AG20443 (cell line): ENCODE results near the gene TMEM63A.
"Not testable (repeated sequence)": the region's sequence is repeated elsewhere in the genome, so short reads cannot be mapped to it uniquely, and the experiment has no call there.

Experiments
- DNase-seq: peaks from one replicate; pipeline ENCODE4 v3.0.0; 2012; ENCODE audit warnings: low spot score, mixed read lengths

Gene TMEM63A

DNA sequence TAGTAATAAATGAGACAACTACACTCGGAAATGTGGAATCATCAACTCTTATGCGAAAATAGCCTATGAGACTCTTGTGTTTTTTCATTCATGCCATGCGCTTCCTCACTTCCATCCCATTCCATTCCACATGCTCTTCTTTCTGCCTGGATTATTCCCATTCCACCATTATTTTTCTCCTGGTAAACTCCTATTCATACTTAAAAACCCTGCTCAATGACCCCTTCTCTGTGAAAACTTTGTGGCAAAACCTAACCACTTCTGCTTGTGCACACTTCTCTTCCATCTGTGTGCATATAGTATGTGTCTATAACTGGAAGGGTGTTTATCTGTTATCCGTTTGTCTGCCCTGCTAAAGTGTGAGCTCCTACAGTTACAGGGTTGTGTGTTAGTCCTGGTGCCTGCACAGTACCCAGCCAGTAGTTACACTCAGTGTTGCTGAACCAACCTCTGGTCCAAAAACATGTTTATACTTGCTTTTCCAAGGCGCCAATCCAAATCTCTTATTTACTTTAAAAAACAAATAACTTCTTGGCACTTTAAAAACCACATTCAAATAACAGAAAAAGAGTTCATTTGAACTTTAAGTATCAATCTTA, 61.6 kb downstream of the TMEM63A start:
- no peak for DNase-seq

DNA sequence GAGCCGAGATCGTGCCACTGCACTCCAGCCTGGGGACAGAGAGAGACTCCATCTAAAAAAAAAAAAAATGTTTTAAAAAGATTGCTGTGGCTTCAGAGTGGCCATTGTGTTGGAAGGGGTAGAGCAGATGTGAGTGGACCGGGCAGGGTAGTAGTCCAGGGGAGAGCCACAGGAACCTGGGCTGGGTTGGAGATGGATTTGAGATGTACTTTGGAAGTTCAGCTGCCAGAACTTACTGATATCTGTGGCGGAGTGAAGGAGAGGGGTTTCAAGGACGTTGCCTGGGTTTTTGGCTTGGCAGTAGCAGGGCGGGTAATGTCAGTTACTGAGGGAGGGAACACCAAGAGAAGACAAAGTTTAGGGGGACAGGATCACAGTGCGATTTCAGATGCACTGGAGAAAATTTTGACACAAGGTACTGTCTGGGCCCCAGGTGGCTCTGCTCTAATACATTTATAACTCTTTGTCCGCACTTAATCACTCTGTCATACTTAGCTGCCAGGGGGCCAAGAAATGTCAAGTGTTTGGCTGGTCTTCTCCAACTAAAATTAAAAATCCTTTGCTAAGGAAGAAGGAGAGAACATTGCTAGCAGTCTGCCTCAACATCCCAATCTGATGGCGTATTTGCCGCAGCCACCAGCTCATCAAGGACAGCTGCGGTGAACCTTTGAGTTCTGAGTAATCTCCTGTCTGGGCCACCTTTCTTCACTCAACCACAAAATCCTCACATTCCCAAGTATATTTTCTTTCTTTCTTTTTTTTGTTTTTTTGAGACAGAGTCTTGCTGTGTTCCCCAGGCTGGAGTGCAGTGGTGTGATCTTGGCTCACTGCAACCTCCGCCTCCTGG, 62.6 kb downstream of the TMEM63A start:
- DNase-seq = no peak

DNA sequence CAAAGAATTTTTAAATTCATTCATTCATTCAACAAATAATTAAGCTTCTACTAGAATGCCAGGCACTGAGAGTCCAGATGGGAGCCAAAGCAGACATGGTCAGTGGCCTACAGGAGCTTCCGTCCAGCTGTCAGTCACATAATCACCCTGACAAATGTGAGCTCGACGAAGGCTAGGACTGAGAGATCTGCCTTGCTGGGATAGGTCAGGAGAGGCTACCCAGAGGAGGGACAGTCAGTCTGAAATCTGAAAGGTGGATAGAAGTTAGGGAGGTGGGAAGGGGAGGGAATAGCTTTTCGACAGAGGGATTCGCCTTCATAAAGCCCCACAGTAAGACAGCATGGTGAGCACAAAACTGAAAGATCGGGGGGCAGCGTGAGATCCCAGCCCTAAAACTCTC, 64.0 kb downstream of the TMEM63A start:
- DNase-seq = no peak

DNA sequence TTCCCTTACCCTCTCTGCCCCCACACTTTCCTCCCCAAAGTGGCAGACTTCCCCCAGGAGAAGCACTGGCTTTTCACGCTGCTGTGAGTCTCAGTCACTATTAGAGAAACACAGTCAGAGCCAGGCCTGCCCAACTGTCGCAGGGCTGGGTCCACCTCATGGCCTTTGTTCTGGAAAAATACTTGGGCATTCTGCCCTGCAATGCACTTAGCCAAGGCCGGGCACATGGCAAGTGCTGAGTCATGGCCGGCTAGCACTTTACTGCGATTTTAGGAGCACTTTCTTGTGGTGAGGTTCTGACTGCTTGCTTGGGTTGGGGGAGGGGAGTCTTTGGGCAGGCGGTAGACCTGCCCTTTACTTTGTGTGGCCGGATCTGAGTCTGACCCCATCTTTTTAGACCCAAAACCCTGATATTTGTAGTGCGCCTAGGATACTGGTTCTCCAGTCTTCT, 64.5 kb downstream of the TMEM63A start:
- DNase-seq = peak; percentile 90

DNA sequence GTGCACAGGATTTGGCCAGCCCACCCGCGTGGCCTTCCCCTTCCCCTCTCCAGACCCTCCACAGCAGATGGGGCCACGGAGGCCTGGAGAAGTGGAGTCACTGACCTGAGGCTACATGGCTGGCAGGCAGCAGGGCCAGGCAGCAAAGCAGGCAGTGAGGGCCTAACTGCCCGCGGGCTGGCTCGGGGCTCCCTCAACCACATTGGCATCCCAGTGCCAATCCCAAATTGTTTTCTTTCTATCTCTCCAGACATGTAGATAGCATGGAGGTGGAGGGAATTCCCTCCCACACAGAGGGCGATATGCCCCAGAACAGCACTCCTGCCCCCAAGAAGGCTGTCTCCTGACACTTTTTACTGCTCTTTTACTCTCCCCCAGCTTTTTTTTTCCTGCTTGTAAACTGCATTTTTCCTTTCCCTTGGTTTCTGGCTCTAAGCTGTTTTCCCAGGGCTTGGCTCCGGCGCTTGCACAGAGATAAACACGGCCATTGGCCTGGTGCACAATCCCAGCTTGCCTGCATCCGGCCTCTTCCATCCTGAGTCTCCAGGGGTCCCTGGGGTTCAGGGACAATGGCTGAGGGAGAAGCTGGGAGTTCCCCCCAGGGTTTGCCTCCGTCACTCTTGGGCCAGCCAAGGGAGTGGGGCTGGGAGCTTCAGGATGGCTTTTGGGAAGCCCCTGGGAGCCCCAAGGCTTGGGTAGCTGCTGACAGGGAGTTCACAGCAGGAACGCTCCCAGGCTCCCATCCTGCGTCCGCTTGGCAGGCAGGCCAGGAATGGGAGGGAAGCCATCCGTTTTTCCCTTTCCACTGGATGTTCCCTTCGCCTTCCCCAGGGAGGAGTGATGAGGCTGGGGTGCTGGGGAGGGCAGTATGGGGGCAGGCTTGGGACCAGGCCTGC, 65.3 kb downstream of the TMEM63A start:
- no peak for DNase-seq

DNA sequence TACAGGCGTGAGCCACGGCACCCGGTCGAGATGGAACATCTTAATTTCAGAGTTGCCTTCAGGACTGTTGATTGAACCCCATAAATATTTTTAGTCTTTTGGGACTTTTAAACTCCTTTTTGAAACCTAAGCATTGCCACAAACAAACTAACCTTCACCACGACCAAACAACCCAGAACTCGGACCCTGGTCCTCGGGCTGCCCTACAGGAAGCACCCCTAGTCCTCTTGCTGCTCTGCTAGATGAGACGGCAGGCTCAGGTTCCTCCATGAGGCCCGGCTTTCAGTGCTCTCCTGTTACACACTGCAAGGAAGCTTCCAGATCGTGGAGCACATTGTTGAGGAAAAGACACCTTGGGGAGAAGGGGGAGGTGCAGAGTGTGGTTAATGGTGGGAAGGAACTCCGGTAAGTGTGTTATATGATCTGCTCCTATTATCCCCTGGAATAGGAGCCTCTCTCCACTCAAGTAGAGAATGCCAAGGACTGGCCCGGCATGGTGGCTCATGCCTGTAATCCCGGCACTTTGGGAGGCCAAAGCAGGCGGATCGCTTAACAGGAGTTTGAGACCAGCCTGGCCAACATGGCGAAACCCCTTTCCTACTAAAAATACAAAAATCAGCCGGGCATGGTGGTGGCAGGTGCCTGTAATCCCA, 66.5 kb downstream of the TMEM63A start:
- DNase-seq = no peak

DNA sequence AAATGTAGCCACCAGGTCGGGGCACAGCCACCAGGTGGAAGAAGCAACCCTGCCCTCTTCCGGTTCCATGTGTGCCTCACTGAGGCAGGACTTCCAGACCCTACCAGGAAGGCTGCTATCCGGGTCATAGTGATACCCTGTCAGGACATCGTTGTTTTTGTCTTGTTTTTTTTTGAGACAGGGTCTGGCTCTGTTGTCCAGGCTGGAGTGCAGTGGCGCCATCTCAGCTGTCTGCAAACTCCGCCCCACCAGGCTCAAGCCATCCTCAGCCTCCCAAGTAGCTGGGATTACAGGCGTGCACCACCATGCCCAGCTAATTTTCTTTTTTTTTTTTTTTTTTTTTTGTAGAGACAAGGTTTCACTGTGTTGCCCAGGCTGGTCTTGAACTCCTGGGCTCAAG, 67.1 kb downstream of the TMEM63A start:
- DNase-seq = not testable (repeated sequence)

DNA sequence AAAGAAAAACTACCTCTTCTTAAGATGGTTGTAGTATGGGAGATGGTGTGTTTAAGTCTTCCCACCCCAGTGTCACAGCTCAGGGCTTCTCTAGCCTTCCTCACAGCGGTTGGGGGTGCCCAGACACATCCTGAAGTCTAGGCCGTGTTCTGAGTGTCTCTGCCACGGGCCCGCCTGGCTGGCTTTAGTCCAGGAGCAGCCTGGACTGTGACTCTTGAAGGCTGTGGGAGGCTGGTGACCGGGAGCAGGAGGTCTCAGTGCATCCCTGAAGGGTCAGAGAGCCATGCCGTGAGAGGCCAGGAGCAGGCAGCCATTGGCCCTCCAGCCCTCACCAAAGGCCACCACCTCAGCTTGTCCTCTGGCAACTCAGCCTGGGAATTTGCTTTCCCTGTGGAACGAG, 67.8 kb downstream of the TMEM63A start:
- no peak for DNase-seq

DNA sequence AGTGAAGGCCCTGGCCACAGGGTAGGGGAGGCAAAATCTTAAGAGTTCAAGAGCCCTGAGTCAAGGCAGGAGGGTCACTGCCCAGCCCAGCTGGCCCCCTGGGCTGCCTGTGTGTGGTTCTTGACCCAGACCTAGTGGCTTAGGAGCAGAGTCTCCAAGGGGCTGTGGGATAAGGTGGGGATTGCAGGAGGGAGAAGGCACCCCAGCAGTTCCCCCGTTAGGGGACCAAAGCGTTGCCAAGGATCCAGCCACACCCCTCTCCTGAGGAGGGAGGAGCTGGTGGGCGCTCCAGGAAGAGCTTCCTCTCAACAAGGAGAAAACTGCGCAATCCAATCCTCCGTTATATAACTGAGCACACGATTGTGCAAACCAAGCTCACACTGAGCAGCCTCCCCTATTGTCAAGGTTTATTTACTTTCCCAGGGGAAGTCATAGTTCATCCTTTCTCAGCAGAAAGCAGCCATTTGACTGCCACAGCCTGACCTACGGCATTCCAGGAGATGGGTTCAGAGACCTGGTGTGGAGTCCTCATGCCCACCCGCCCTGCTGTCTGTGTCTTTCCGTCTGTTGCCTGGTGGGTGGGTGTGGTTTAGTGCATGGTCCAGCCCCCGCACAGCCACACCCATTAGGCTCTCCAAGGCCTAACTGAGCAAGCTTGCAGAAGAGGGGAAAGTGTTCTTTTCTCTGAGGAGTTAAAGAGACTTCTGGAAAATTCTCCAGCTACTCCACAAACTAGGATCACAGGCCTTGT, 68.8 kb downstream of the TMEM63A start:
- peak; percentile 77 for DNase-seq

DNA sequence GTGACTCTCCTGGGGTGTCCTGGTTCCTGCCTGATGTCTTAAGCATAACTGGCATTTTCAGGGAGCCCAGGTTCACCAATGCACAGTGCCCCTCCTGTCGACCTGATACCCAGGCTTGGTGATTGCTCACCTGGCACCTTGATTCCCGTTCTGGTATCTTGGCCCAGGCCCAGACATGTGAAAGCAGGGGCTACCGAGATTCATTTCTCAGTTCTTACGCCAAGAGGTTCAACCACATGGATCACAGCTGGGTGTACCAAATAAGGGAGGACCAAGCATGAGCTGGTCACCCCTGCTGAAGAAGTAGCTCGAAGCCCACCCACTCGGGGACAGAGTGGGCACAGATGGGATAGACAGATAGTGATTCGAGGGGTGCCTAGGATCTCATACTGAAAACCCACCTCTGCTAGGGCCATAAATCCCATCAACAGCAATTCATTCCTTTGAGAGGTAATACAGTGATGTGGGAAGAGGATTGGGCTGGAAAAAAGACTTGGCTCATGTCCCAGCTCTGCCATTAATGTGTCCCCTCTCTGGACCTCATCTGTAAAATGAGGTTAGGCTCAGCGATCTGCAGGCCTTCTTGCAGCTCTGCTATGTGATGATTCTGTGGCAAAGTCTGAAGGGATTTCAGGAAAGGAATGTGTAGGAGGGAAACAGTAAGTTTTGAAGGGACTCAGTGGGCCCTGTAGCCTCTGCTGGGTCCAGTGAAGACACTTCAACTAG, 69.5 kb downstream of the TMEM63A start:
- no peak for DNase-seq

DNA sequence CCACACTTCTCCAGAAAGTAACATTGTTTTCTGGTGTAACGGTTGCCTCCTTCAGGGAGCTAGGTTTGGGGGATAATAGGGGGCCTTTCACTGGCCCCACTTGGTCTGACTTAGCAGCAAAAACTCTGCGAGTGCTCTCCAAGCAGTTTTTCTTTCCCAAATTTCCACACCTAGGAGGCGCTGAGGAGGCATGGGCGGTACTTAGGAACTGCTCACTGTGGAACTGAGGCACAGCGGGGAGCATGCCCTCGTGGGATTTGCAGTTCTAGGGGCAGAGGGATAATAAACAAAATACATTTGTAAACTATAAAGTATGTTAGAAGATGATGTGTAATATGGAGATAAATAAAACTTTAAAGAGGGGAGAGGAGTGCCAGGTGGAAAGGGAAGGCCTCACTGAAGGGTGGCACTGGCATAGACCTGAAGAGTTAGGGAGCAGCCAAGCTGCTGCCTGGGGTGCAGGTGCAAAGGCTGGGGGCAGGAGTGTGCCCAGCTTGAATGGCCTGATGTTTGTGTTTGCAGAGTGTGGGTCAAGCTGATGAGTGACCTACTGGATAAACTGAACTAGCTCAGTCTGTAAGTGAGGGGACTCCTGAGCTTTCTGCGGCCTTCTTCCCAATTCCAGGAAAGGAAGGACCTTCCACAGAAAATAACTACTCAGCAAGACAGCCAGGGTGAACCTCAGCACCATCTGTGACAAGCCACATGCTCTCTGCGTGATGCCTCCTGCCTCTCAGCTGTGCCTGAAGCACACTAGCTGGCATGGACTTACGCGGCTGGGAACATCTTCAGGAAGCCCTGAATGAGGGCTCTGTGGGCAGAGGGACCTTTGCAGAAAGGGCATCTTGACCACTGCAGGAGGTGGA, 70.3 kb downstream of the TMEM63A start:
- DNase-seq = peak; percentile 38

DNA sequence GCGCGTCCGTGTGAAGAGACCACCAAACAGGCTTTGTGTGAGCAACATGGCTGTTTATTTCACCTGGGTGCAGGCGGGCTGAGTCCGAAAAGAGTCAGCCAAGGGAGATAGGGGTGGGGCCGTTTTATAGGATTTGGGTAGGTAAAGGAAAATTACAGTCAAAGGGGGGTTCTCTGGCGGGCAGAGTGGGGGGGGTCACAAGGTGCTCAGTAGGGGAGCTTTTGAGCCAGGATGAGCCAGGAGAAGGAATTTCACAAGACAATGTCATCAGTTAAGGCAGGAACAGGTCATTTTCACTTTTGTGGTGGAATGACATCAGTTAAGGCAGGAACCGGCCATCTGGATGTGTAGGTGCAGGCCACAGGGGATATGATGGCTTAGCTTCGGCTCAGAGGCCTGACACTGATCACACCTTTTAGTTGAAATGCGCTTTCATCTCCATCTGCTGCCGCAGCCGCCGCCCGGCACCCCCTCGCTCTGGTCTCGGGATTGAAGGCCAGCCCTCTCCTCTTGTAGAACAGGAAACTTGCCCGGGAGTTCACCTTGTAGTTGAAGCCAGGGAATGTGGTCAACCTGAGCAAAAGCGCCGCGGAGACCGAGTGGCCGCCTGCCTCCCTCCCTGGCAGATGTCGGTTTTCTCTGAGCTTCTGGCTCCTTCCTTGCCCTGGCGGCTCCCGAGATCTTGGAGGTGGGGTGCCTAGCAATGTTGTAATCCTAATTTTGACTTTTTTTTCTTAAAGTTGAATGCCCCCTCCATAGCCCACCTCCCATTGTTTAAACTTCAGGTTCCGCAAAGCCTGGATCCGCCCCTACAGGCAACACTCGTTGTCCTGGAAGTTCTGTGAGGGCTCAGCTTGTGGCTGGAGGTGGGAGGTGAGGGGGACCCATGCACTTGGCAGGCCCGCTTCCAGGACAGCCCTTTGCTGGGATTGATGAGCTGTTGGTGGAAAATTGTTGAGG, 71.3 kb downstream of the TMEM63A start:
- not testable (repeated sequence) for DNase-seq

DNA sequence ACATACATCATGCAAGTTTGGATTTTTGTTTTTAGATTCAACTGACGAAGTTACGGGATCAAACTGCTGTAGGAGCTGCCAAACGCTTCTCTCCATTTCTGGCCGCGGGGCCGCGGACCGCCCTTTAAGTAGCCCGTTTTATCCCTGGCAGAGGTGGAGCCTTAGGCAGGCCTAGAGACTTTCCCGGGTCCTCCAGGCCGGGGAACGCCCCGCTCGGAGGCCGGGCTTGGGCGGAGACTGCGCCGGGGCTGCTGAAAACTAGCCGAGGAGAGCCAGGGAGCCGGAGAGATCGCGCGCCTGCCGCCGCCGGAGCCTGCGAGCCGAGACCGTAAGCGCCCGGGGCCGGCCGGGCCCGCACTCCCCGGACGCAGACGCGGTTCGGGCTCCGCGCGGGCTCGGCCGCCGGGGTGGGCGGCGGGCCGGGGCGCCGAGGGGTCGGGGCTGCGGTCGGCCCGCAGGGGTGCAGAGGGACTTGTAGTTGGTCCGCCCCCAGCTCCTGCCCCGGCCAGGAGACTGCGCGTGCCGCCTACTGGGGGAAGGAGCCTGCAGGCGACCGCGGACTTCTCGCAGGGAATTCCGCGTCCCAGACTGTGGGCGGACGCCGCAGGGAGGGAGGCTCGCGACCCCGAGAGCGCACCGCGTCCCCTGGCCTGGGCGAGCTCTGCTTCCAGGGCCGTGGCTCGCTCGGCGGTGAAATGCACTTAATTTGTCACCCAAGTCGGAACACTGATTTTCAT, 72.2 kb downstream of the TMEM63A start, which contains the start of gene EPHX1:
Gene EPHX1 (plus strand): TSS at position 283 of the 737 bp plus-strand sequence. CDS start 18,606 bp downstream, outside the sequence.
- peak; percentile 98 for DNase-seq

DNA sequence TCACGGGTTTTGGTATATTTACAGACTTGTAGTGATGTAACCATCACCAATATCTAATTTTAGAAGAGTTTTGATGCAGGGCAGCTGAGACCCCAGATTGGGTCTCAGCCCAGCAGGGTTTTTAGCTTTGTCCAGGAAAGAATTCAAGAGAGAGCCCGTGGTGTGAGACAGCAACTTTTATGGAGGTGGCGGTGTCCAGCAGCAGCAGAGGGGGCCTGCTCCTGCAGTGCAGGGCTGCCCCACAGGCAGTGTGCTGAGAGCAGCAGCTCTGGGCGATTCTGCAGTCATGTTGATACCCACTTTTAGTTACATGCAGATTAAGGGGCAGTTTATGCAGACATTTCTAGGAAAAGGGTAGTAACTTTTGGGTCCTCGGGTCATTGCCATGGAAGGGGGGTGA, 74.0 kb downstream of the TMEM63A start:
- no peak for DNase-seq

DNA sequence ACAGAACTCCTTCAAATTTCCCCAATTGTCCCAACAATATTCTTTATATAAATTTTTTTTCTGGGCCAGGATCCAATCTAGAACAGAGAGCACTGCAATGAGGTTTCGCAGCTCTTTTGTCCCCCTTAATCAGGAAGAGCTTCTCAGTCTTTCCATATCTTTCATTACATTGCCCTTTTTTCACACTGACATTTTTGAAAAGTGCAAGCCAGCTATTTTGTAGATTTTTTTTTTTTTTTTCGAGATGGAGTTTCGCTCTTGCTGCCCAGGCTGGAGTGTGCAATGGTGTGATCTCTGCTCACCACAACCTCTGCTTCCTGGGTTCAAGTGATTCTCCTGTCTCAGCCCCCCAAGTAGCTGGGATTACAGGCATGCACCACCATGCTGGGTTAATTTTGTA, 75.4 kb downstream of the TMEM63A start:
- DNase-seq = not testable (repeated sequence)

DNA sequence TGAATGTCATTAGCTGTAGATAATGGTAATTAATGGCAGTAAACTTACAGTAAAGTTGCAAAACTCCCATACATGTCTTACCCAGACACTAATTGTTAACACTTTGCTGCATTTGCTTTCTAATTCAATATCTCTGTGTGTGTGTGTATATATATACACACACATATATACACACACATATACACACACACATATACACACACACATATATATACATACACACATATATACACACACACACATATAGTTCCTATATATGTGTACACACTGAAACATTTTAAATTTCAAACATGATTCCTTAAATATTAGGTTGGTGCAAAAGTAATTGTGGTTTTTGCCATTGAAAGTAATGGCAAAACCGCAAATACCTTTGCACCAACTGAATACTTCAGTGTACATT, 75.9 kb downstream of the TMEM63A start:
- no peak for DNase-seq

DNA sequence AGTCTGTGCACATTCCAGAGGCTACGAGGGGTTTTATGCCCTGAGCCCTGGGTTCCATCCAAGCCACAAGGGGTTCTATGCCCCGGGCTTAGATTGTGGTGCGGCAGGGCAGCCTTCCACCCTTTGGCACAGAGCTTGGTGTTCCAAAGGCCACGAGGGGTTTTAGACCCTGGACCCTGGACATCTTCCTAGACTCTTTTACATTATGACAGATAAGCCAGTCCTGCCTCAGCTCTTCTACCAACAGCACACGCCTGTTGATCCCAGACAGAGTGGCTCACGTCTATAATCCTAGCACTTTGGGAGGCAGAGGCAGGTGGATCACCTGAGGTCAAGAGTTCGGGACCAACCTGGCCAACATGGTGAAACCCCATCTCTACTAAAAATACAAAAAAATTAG, 81.0 kb downstream of the TMEM63A start:
- not testable (repeated sequence) for DNase-seq

DNA sequence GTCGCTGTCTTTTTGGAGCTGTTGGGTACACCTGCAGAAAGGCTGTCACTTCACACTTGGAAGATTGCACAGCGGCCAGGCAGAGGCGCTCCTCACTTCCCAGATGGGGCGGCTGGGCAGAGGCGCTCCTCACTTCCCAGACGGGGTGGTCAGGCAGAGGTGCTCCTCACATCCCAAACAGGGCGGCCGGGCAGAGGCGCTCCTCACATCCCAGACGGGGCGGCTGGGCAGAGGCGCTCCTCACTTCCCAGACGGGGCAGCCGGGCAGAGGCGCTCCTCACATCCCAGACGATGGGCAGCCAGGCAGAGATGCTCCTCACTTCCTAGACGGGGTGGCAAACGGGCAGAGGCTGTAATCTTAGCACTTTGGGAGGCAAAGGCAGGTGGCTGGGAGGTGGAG, 86.1 kb downstream of the TMEM63A start:
- DNase-seq = not testable (repeated sequence)
